T47D (cell line): Measurements from ENCODE around the gene CYRIA.

Source experiments
- DNase-seq, 2 experiments: peaks; one replicate each; pipeline versions ENCODE4 v3.0.0 to v3.0.0-alpha.2; 2011 to 2012; ENCODE audit warnings: low read depth in 1 of 2, low spot score in 1 of 2
- JUND ChIP-seq: IDR thresholded peaks from 2 replicates; pipeline ENCODE4 v1.6.1; 2012; ENCODE audit warnings: low read depth
- in situ Hi-C: cut with HindIII; loops from 2 replicates; pipeline ENCODE4 v1.10.0; 2016; ENCODE audit warnings: low sequenced_read_pairs, low pct_unique_long_range_greater_than_20kb

The CYRIA gene

DNA sequence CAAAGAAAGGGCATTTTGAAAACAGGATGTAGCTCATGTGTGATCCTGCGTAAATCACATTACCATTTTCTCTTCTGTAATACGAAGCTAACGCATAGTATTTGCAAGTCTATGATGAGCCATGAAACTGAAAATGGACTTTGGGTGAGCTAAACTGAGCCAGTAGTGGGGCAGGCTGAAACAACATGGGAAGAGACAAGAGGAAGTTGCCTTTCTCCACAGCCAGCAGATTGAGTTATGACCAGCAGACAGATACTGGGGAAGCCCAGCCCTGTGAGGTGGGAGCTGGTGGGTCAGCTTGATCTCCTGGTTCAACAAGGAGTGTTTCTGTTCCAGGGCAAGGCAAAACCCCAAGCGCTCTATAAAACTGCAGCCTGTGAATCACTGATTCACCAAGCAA is 11.8 kb downstream of the CYRIA start:
- in situ Hi-C loops = no loop called here
- no peak for TF ChIP-seq JUND
- DNase-seq = no peak

GRCh38 chr2:16653083-16653375 is 12.6 kb downstream of the CYRIA start:
- TF ChIP-seq JUND = no peak
- no peak for DNase-seq
- in situ Hi-C loops = no loop called here

DNA sequence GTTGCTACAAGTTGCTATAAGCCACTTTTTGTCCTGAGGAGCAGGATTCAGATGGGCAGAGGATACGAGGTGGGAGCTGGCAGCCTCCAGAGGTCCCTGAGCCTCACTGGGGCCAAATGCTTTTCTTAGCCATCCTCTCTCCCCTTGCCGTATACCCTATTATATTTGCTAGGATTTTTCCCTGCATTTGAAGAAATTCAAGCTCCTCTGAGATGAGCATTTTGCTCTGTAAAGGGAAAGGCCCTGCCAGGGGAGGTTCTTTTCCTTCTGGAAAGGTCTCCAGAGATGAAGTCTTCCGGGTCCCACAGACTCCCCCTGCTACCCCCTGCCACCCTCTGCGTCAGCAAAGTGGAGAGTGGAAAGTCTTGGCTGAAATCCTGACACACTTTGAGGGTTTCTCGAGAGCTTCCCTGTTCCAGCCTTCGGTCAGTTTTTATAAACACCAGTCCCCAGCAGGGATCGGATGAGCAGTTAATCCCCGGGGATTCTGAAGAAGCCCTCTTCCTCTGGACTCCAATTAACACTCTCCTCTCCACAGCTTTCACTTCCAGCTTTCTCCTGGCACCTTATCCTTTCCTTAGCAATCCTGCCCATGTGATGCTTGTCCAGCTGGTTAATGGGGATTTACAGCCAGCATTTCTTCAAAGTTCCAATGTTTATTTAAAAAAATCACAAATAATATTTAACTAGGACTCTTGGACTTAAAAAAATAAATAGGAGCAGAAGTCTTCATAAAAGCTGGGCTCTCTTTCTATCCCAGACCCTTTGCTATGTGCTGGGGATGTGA is 13.1 kb downstream of the CYRIA start:
- in situ Hi-C loops = no loop called here
- no peak for TF ChIP-seq JUND
- no peak for DNase-seq

GRCh38 chr2:16650287-16651249 is 15.1 kb downstream of the CYRIA start:
- DNase-seq = no peak
- in situ Hi-C loops = no loop called here
- TF ChIP-seq JUND = no peak

- no peak for TF ChIP-seq JUND
- in situ Hi-C loops = no loop called here
- DNase-seq = no peak
Measured at GRCh38 chr2:16649353-16650286, 16.0 kb downstream of the CYRIA start.

- in situ Hi-C loops = no loop called here
- TF ChIP-seq JUND = no peak
Measured at GRCh38 chr2:16647992-16648617, 17.5 kb downstream of the CYRIA start.

DNA sequence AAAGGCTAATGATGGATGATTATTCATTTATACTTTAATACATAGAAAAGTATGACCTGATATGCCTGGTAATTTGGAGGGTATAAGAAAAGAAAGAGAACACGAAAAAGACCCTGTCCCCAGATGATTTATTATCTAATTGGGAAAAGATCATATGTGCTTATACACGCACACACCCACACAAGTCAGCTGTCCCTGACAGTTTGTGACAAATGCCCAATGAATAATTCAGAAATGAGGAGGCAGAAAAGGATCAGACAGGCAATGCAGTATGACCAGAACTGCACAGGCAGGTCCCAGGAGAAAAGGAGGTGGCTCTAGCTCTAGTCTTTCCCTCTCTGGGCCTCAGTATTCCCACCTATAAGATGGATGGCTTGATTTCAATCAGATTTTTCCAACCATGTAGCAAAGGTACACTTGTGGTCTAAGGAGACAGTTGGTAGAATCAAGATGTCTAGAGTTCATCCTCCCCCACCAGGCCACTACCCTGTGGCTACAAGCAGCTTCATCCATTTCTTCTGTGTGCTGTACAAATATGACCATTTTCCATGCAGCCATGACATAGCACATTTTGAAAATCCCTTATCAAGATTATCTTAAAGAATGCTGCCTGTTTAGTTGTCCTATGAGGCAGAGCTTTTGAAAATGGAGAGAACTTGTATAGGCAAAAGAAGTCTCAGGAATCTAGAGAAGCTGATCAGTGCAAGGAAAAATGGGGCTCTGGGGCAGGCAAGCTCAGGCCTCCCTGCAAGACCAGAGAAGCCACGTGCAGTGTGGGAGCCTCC is 19.7 kb downstream of the CYRIA start:
- DNase-seq = peak in 1 of 2 experiments; percentile 24
- TF ChIP-seq JUND = no peak
- in situ Hi-C loops = no loop called here

More at GRCh38 chr2:16647992-16648617, 17.5 kb downstream of the CYRIA start:
- DNase-seq = no peak

DNA sequence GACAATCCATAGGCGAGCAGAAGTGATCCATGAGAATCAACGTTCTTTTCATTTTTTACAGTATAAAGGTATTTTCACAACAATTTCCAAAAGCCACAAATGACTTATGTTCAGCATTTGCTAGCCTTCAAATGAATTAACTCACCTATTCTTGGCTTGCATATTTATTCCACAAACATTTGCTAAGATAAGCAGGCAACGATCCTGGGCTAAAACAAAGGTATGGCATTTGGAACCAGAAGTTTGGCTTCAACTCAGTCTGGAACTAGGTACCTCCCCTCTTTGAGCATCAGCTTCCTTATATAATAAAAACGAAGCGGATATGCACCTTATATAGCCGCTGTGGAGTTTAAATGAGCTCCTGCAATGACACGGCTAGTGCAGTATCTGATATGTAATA is 20.5 kb downstream of the CYRIA start:
- TF ChIP-seq JUND = no peak
- in situ Hi-C loops = no loop called here

GRCh38 chr2:16644221-16644925 is 21.3 kb downstream of the CYRIA start:
- in situ Hi-C loops = no loop called here
- DNase-seq = no peak
- no peak for TF ChIP-seq JUND

More for the DNA sequence above, 20.5 kb downstream of the CYRIA start:
- DNase-seq = no peak

- DNase-seq = no peak
- in situ Hi-C loops = no loop called here
- no peak for TF ChIP-seq JUND
Measured at GRCh38 chr2:16643099-16643498, 22.5 kb downstream of the CYRIA start.

DNA sequence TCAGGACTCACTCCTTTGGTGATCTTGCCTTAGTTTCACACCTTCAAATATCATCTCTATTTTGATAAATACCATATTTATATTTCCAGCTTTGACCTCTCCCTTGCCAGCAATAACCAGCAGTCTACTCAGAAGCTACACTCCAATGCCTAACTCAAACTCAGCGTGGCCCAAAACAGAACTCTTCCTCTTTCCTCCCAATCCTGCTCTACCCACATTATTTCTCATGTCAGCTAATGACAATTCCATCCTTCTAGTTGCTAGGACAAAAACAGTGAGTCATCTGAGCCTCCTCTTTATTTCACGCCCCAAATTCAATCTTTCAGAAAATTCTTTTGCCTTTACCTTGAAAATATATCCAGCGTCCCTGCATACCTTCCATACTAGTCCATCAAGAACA is 23.5 kb downstream of the CYRIA start:
- no peak for TF ChIP-seq JUND
- in situ Hi-C loops = no loop called here
- DNase-seq = no peak
